ENCODE measurements around the gene ZSWIM5. TPM values are rescaled to one million over a fixed set of nuclear protein-coding genes. Genes with fewer than 3 reads are reported as not detected.
"Not testable (repeated sequence)": the region's sequence is repeated elsewhere in the genome, so short reads cannot be mapped to it uniquely, and the experiment has no call there.

The ZSWIM5 gene
- total RNA-seq, 1 experiment from 2014 or later = 0.16 TPM

- no peak for DNase-seq (ENCODE audit: low spot score)
Measured at GRCh38 chr1:45003741-45004140, 202.7 kb downstream of the ZSWIM5 start.

GRCh38 chr1:45002650-45003645 is 203.5 kb downstream of the ZSWIM5 start:
- no peak for DNase-seq (ENCODE audit: low spot score)

GRCh38 chr1:45001576-45001975 is 204.8 kb downstream of the ZSWIM5 start:
- DNase-seq (ENCODE audit: low spot score) = not testable (repeated sequence)

- no peak for DNase-seq (ENCODE audit: low spot score)
Measured at GRCh38 chr1:45001011-45001481, 205.4 kb downstream of the ZSWIM5 start.

GRCh38 chr1:44999232-44999631 is 207.2 kb downstream of the ZSWIM5 start:
- DNase-seq (ENCODE audit: low spot score) = no peak

- no peak for DNase-seq (ENCODE audit: low spot score)
Measured at GRCh38 chr1:44995467-44996238, 210.8 kb downstream of the ZSWIM5 start.

GRCh38 chr1:44994309-44994898 is 212.0 kb downstream of the ZSWIM5 start:
- no peak for DNase-seq (ENCODE audit: low spot score)

- no peak for DNase-seq (ENCODE audit: low spot score)
Measured at GRCh38 chr1:44988531-44989156, 217.8 kb downstream of the ZSWIM5 start.

GRCh38 chr1:44985747-44986359 is 220.6 kb downstream of the ZSWIM5 start:
- peak; percentile 4 for DNase-seq (ENCODE audit: low spot score)

- not testable (repeated sequence) for DNase-seq (ENCODE audit: low spot score)
Measured at GRCh38 chr1:44977372-44977771, 229.0 kb downstream of the ZSWIM5 start.

- DNase-seq (ENCODE audit: low spot score) = no peak
Measured at GRCh38 chr1:44976252-44976651, 230.2 kb downstream of the ZSWIM5 start.

GRCh38 chr1:44973645-44974044 is 232.8 kb downstream of the ZSWIM5 start:
- no peak for DNase-seq (ENCODE audit: low spot score)

GRCh38 chr1:44970317-44970716 is 236.1 kb downstream of the ZSWIM5 start:
- DNase-seq (ENCODE audit: low spot score) = peak; percentile 79

Other genes starting within 250 kb of the ZSWIM5 start
- 44.8 and 56.7 TPM in 2 replicates for gene EIF2B3, start 220.0 kb downstream of the ZSWIM5 start, total RNA-seq (2014; rRNA removed; shearing (Covaris generic))
- gene HECTD3, start 195.3 kb downstream of the ZSWIM5 start, total RNA-seq (2014; rRNA removed; shearing (Covaris generic)) = 20.5 and 28.4 TPM in 2 replicates
- 121 and 123 TPM in 2 replicates for gene UROD, start 194.4 kb downstream of the ZSWIM5 start, total RNA-seq (2014; rRNA removed; shearing (Covaris generic))
- not detected in 2 replicates for gene HPDL, start 120.3 kb upstream of the ZSWIM5 start, total RNA-seq (2014; rRNA removed; shearing (Covaris generic))
- 10.8 and 14.9 TPM in 2 replicates for gene TOE1, start 133.6 kb upstream of the ZSWIM5 start, total RNA-seq (2014; rRNA removed; shearing (Covaris generic))
- 8.9 and 13.2 TPM in 2 replicates for gene MUTYH, start 133.8 kb upstream of the ZSWIM5 start, total RNA-seq (2014; rRNA removed; shearing (Covaris generic))

Data from A172 (cell line).